GM23248 (cell line): Measurements from ENCODE around the gene FARS2.

ENCODE experiments used
- EZH2 ChIP-seq: fragments of 200-600 bp; sonication (generic); IDR thresholded peaks from 2 replicates; pipeline ENCODE4 v1.6.1; 2018; ENCODE audit warnings: antibody characterized with exemption, mild to moderate bottlenecking; ENCODE audit not compliant: insufficient read depth, poor library complexity, severe bottlenecking
- EZH2phosphoT487 ChIP-seq: fragments of 200-600 bp; sonication (generic); IDR thresholded peaks from 2 replicates; pipeline ENCODE4 v1.6.1; 2018; ENCODE audit warnings: antibody characterized with exemption, moderate library complexity, mild to moderate bottlenecking, low read depth; ENCODE audit not compliant: insufficient read depth

GRCh38 chr6:5666695-5667094 is 405.4 kb downstream of the FARS2 start:
- TF ChIP-seq EZH2 (no peak), EZH2phosphoT487 (no peak)
